ENCODE data around the gene ZFP82.

The ZFP82 gene

DNA sequence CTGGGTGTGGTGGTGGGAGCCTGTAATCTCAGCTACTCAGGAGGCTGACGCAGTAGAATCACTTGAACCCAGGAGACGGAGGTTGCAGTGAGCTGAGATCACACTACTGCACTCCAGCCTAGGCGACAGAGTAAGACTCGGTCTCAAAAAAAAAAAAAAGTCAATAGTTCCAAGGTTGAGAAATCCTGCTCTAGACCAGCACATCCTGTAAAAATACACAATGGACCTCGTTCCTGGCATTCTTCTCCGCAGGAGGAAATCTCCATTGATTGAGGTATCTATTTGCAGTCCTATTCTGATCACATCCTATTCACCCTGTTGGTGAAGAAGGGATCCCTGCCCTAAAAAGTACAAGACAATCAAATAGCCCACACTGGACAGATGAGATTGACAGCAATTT is 54.6 kb downstream of the ZFP82 start:
- DNase-seq: no peak

Data from NCI-H1436 treated with DMSO at 0.1 percent for 48 hours (cell line).